ENCODE results near the gene DAPK3.

Gene DAPK3

GRCh38 chr19:3976495-3977241 is 5.8 kb upstream of the DAPK3 start:
- TF ChIP-seq TSHZ2 (CRISPR knock-in tag; IDR thresholded peaks at IDR 0.05), result no peak
- no peak for TF ChIP-seq PATZ1 (CRISPR knock-in tag; IDR thresholded peaks at IDR 0.05; ENCODE audit: borderline replicate concordance)
- TF ChIP-seq TCF4 (CRISPR knock-in tag; IDR thresholded peaks at IDR 0.05; ENCODE audit: borderline replicate concordance), result no peak
- no peak for TF ChIP-seq OSR1 (CRISPR knock-in tag; IDR thresholded peaks at IDR 0.05)
- TF ChIP-seq ZFP3 (CRISPR knock-in tag; IDR thresholded peaks at IDR 0.05), result no peak
- TF ChIP-seq ESRRG (CRISPR knock-in tag; IDR thresholded peaks at IDR 0.05), result no peak
- no peak for TF ChIP-seq ARNTL (CRISPR knock-in tag; IDR thresholded peaks at IDR 0.05; ENCODE audit: borderline replicate concordance, low read depth)
- no peak for TF ChIP-seq GLIS3 (CRISPR knock-in tag; IDR thresholded peaks at IDR 0.05)
- no peak for TF ChIP-seq ZC3H10 (CRISPR knock-in tag; IDR thresholded peaks at IDR 0.05)
- no peak for TF ChIP-seq TOX (CRISPR knock-in tag; IDR thresholded peaks at IDR 0.05; ENCODE audit: borderline replicate concordance)
- peak; percentile 1; the same call in 2 of the 3 replicates for ATAC-seq

- no peak for ATAC-seq
- TF ChIP-seq ZNF8 (CRISPR knock-in tag; IDR thresholded peaks at IDR 0.05), result no peak
- TF ChIP-seq TCF4 (CRISPR knock-in tag; IDR thresholded peaks at IDR 0.05; ENCODE audit: borderline replicate concordance), result no peak
- TF ChIP-seq OSR1 (CRISPR knock-in tag; IDR thresholded peaks at IDR 0.05), result no peak
- no peak for TF ChIP-seq CSRNP3 (CRISPR knock-in tag; IDR thresholded peaks at IDR 0.05)
- TF ChIP-seq CREB5 (CRISPR knock-in tag; IDR thresholded peaks at IDR 0.05; ENCODE audit: low read depth), result 0 out of 2 replicates have a peak, but pooled peaks have one; percentile 34
- no peak for TF ChIP-seq ZNF70 (CRISPR knock-in tag; IDR thresholded peaks at IDR 0.05)
- no peak for TF ChIP-seq ZNF565 (CRISPR knock-in tag; conservative IDR thresholded peaks at IDR 0.05; ENCODE audit: low read depth)
- no peak for TF ChIP-seq SNAI2 (CRISPR knock-in tag; IDR thresholded peaks at IDR 0.05)
Measured at GRCh38 chr19:3975637-3976087, 4.8 kb upstream of the DAPK3 start.

- ATAC-seq, result no peak
- TF ChIP-seq RARB (CRISPR knock-in tag; IDR thresholded peaks at IDR 0.05) (no peak), ZNF70 (CRISPR knock-in tag; IDR thresholded peaks at IDR 0.05) (no peak), SNAI2 (CRISPR knock-in tag; IDR thresholded peaks at IDR 0.05) (no peak), CSDC2 (CRISPR knock-in tag; IDR thresholded peaks at IDR 0.05) (no peak), ZNF8 (CRISPR knock-in tag; IDR thresholded peaks at IDR 0.05) (no peak), ISL1 (CRISPR knock-in tag; IDR thresholded peaks at IDR 0.05) (no peak), TOX (CRISPR knock-in tag; IDR thresholded peaks at IDR 0.05; ENCODE audit: borderline replicate concordance) (no peak), PATZ1 (CRISPR knock-in tag; IDR thresholded peaks at IDR 0.05; ENCODE audit: borderline replicate concordance) (no peak), CREB5 (CRISPR knock-in tag; IDR thresholded peaks at IDR 0.05; ENCODE audit: low read depth) (no peak), POU6F1 (CRISPR knock-in tag; IDR thresholded peaks at IDR 0.05; ENCODE audit: borderline replicate concordance, low read depth) (no peak), ZNF565 (CRISPR knock-in tag; conservative IDR thresholded peaks at IDR 0.05; ENCODE audit: low read depth) (no peak), TCF4 (CRISPR knock-in tag; IDR thresholded peaks at IDR 0.05; ENCODE audit: borderline replicate concordance) (no peak), BACH2 (CRISPR knock-in tag; IDR thresholded peaks at IDR 0.05; ENCODE audit: borderline replicate concordance) (no peak), CSRNP3 (CRISPR knock-in tag; IDR thresholded peaks at IDR 0.05) (no peak), ZFP3 (CRISPR knock-in tag; IDR thresholded peaks at IDR 0.05) (no peak), ESRRG (CRISPR knock-in tag; IDR thresholded peaks at IDR 0.05) (no peak), GLIS3 (CRISPR knock-in tag; IDR thresholded peaks at IDR 0.05) (no peak)
Measured at GRCh38 chr19:3975144-3975543, 4.2 kb upstream of the DAPK3 start.
